GM19099 (cell line): ENCODE data around the gene FLAD1.

Experiments
- POLR2A ChIP-seq: IDR thresholded peaks from 3 replicates; pipeline ENCODE4 v1.6.1; 2011; ENCODE audit warnings: low read depth; ENCODE audit not compliant: insufficient read length; ENCODE audit errors: extremely low read depth

FLAD1 gene

GRCh38 chr1:154958681-154959425 is 24.3 kb upstream of the FLAD1 start:
- no peak for TF ChIP-seq POLR2A

DNA sequence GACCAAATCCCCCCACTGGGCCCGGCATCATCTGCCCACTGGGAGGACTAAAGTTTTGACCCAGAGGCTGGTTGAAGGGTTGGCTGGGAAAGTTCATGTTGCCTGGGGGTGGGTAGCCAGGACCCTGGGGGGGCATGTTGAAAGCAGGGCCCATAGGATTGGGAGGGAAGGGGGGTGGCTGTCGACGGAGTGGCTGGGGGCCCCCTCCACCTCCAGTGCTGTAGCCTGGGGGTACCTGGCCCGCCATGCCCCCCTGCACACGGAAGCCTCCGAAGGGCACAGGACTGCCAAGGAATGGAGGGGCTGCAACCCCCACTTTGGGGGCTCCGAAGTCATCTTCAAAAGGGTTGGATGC is 23.7 kb upstream of the FLAD1 start:
- TF ChIP-seq POLR2A, result no peak

- TF ChIP-seq POLR2A, result no peak
These were observed 22.6 kb upstream of the FLAD1 start for GRCh38 chr1:154960446-154961136.

GRCh38 chr1:154961207-154962155 is 21.7 kb upstream of the FLAD1 start, which contains the start of gene PYGO2:
Gene PYGO2 (minus strand): TSS chr1:154961782. CDS start chr1:154961576, 206 bp downstream.
- TF ChIP-seq POLR2A, result peak; percentile 88

GRCh38 chr1:154962156-154962749 is 20.9 kb upstream of the FLAD1 start:
- no peak for TF ChIP-seq POLR2A

- TF ChIP-seq POLR2A, result no peak
These were observed 20.3 kb upstream of the FLAD1 start for GRCh38 chr1:154962795-154963330.

DNA sequence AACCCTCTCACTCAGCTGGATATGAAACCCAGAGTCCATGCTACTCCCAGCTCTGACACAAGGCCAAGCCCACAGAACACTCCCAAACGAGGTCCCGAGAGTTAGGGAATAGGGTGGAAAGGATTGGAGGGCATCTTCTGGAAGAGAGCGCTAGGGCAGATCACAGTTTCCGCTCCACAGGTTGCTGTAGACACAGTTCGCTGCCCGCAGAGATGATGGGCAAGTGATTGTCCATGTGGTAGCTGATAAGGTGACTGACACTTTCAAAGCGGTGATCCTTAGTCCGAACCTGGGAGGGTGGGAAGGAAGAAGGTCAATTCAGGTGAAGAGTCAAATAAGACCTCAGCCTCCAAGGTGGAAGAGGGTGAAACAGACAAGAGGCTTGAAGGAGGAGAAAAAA is 19.5 kb upstream of the FLAD1 start:
- TF ChIP-seq POLR2A, result no peak

DNA sequence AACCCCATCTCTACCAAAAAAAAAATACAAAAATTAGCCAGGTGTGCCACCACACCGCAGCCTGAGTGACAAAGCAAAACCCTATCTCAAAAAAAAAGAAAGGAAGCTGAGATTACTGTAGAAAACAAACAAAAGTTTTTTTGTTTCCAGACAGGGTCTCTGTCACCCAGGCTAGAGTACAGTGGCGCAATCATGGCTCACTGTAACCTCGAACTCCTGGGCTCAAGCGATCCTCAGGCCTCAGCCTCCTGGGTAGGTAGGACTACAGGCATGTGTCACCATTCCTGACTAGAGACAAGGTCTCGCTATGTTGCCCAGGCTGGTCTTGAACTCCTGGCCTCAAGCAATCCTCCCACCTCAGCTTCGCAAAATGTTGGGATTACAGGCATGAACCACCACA is 18.8 kb upstream of the FLAD1 start:
- TF ChIP-seq POLR2A, result no peak

DNA sequence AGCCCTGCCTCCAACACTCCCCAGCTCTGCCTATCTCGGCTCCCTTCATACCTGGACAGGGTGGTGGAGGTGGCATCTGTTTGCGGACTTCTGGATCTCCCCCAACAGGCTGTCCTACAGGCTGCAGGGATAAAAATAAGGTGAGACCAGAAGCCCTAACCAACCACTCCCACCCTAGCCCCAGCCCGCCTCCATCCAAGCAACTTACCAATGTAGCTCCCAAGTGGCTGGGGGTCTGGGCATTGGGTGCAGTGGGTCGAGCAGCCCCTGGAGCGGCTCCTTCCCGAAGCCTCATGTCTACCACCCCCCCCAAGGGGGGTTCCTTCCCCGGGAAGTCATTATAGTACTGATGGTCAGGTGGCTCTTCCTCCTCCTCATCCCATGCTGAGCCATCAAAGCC is 17.0 kb upstream of the FLAD1 start:
- no peak for TF ChIP-seq POLR2A

DNA sequence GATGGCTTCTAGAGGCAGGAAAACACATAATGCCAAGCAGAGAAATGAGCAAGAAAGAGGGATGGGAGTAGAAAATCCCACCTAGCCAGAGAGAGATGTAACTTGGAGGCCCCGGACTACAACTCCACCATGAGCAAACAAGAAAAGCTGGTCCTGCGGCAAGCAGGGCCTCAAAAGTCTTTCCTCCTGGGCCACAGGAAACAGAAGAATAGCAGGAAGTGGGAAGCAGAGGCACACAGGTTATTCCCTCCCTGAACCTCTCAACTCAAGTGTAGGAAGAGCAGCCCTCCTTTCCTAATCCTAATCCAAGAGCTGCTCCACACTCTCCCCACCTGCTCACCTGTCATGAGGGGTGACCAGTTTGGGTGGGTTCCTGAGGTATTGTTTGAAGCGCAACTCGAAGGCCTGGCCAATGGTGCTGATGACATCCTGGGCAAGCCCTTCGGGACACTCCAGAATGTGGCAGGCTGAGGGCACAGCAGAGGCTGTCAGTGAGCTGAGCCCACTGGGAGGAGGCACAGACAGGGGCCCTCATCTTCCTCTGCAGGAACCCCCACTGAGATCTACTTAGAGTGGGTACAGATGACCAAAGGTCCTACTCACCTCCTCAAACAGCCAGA is 15.7 kb upstream of the FLAD1 start:
- no peak for TF ChIP-seq POLR2A

DNA sequence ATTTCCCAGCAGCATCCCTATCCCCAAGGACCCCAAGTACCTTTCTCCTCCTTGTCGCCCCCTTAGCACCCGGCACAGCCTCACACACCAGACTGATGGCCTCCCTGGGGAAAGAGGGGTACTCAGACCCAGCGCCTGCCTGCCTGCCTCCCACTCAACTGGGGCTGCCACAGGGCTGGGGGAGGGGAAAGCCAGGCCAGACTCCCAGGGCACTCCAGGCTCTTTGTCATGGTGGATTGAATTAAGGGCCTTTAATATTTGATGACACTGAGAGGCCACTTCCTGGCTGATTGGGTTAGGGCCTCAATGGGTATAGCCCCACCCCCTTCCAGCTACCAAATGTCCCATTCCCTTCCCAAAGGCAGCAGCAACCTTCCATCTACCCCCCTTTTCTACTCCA is 14.4 kb upstream of the FLAD1 start:
- TF ChIP-seq POLR2A, result no peak

DNA sequence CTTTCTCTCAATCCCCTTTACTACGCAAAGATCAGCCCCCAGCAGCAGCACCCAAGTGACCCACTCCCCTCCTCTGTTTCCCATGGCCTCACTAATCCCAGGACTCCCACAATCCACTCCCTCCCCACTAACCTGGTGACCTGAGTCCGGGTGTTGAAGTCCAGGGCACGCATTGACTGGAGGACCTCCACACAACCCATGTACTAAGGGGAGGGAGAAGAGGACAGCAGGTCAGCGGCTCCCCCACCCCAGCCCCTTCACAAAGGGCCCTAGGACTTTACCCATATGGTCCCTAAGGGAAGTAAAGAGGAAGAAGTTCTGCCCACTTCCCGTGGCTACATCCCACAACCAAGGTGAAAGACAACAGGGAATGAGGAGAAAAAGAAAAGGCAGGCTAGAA is 13.9 kb upstream of the FLAD1 start:
- no peak for TF ChIP-seq POLR2A

DNA sequence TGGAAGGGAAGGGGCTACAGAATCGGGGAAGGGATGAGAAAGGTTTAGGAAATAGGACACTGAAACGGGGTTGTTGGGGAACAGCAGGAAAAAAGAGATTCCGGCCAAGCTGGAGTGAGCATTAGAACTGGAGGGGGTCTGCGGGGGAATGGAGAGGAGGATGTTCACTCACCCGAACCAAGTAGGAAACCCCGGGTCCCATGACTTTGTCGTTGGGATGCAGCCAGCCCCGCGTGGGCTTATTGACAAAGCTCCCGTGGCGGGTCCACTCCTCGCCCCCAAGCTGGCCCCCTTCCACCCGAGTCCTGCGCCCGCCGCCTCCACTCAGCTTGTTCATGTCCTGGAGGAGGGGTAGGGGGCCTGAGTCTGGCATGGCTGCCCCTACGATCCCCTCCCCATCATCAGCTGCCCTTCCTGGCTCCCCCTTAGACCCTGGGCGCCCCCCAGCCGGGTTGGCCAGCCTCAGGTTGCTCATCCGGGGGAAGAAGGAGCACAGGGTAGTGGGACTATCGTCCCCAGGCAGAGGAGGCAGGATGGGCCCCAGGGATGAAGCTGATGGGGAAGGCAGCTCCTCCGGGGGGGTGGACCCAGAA is 13.2 kb upstream of the FLAD1 start:
- no peak for TF ChIP-seq POLR2A

DNA sequence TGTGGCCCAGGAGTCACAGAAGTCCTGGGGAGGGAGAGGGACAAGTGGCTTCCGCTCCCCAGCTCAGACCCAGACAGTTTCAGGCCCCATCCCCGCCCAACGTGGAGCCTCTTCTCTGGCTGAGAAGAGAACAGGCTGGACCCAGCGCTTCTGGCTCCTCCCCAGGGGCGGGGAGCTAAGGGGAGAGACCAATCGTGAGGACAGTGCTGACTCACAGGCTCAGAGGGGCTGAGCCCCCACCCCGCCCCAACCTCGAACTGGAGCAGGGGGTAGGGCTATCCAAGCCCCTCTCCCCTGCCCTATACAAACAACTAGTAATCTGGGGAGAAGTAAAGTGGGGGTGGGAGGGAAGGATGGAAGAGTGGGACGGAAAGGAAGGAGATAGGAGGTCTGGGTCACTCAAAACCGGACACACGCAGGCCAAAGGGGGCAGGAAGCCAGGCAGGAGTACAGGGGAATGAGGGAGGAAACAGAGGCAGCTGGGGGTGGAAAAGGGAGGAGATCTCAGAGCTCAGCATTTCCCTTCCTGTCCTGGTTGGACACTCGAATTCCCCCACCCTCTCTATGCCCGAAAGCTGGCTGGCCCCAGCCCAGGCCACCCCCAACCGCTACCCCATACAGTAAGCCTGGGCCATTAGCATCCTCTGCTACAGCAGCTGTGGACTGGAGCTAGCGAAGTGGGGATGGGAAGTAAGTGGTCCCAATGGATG is 12.4 kb upstream of the FLAD1 start, which contains the start of gene SHC1:
TSS of gene SHC1 (minus strand) at position 117 of the 710 bp plus-strand sequence. CDS start 221 bp downstream, outside the sequence.
- peak; percentile 45 for TF ChIP-seq POLR2A
